ENCODE measurements around the gene PCIF1. TPM values are rescaled to one million over a fixed set of nuclear protein-coding genes. Genes with fewer than 3 reads are reported as not detected.

Gene PCIF1
- total and polyA plus RNA-seq, 4 donors, result 9.2 to 12.4 (median 11.5) TPM

GRCh38 chr20:45905505-45906079, 28.9 kb upstream of the PCIF1 start (continued):
- TF ChIP-seq REST (IDR thresholded peaks at IDR 0.05) (no peak), NR2F2 (IDR thresholded peaks at IDR 0.05) (no peak)

- H3K36me3 ChIP-seq (ENCODE audit: control insufficient read depth in 4 of 4, insufficient read depth in 3 of 4, low read depth in 1 of 4, low read length in 3 of 4), result no peaks in the 10 kb centered on the region
- no peak for DNase-seq (ENCODE audit: low spot score)
- H3K9ac ChIP-seq (ENCODE audit: low read depth in 1 of 2, low read length in 2 of 2), result no peak overlapping the region
- no peaks in the 10 kb centered on the region for H3K27me3 ChIP-seq (ENCODE audit: control insufficient read depth in 4 of 4, insufficient read depth in 4 of 4, low read length in 3 of 4)
- no peaks in the 10 kb centered on the region for H3K9me3 ChIP-seq (ENCODE audit: control insufficient read depth in 4 of 4, low read length in 3 of 4)
- no peak overlapping the region for H3K4me3 ChIP-seq (ENCODE audit: low read depth in 1 of 3, low read length in 3 of 3)
- 95% methylated on average over 17 of the region's 17 CpGs for WGBS
- TF ChIP-seq JUND (IDR thresholded peaks at IDR 0.05), result no peak
- TF ChIP-seq FOXA2 (IDR thresholded peaks at IDR 0.05), result no peak
- TF ChIP-seq HNF4G (IDR thresholded peaks at IDR 0.05), result no peak
- TF ChIP-seq EGR1 (IDR thresholded peaks at IDR 0.05; ENCODE audit: low read depth in 2 of 2), result no peak
- TF ChIP-seq HNF4A (conservative IDR thresholded peaks at IDR 0.05), result no peak
- no peak for TF ChIP-seq RXRA (IDR thresholded peaks at IDR 0.05)
- no peak for TF ChIP-seq TAF1 (conservative IDR thresholded peaks at IDR 0.05)
- no peak for TF ChIP-seq RAD21 (IDR thresholded peaks at IDR 0.05)
- TF ChIP-seq YY1 (IDR thresholded peaks at IDR 0.05), result no peak
- TF ChIP-seq ATF3 (IDR thresholded peaks at IDR 0.05), result no peak
- TF ChIP-seq GABPA (IDR thresholded peaks at IDR 0.05 in 1 of 2, conservative IDR thresholded peaks at IDR 0.05 in 1 of 2), result no peak
- TF ChIP-seq CTCF (IDR thresholded peaks at IDR 0.05; ENCODE audit: low read depth, low read length, missing input control), result no peak
- no peak for TF ChIP-seq ZBTB33 (IDR thresholded peaks at IDR 0.05)
- no peak for TF ChIP-seq NR2F2 (IDR thresholded peaks at IDR 0.05)
- no peak for TF ChIP-seq MAX (IDR thresholded peaks at IDR 0.05)
- no peak for TF ChIP-seq REST (IDR thresholded peaks at IDR 0.05)
- no peak overlapping the region for H3K27ac ChIP-seq (ENCODE audit: low read depth in 1 of 2, low read length in 2 of 2)
- H3K4me1 ChIP-seq (ENCODE audit: control insufficient read depth in 4 of 4, insufficient read depth in 4 of 4, low read length in 3 of 4), result peaks cover 0 to 3% (median 0%) of the 10 kb centered on the region in 4 donors
These were observed 27.1 kb upstream of the PCIF1 start for GRCh38 chr20:45907219-45907948.
